H9 (cell line): ENCODE data around the gene MRPS6. TPM values are rescaled to one million over a fixed set of nuclear protein-coding genes. Genes with fewer than 3 reads are reported as not detected.

ENCODE experiments used
- DNase-seq: peaks from one replicate; pipeline ENCODE4 v3.0.0-alpha.2; 2017
- H2AFZ ChIP-seq: one replicate; pipeline ENCODE4 v1.6.1; 2013; ENCODE audit warnings: mild to moderate bottlenecking, low read length, control low read depth, moderate library complexity
- H2AK5ac ChIP-seq: 2 replicates; pipeline ENCODE4 v1.6.1; 2013; ENCODE audit warnings: low read length, control low read depth, mixed read lengths; ENCODE audit not compliant: insufficient read length
- H2BK120ac ChIP-seq: one replicate; pipeline ENCODE4 v1.6.1; 2013; ENCODE audit warnings: low read depth, mild to moderate bottlenecking, low read length, control low read depth, inconsistent platforms; ENCODE audit not compliant: poor library complexity, severe bottlenecking
- H2BK12ac ChIP-seq: 2 replicates; pipeline ENCODE4 v1.6.1; 2013; ENCODE audit warnings: low read length, control low read depth, mixed read lengths, low read depth; ENCODE audit not compliant: insufficient read length
- H2BK15ac ChIP-seq: 2 replicates; pipeline ENCODE4 v1.6.1; 2013; ENCODE audit warnings: low read depth, low read length, control low read depth
- H2BK20ac ChIP-seq: one replicate; pipeline ENCODE4 v1.6.1; 2013; ENCODE audit warnings: low read depth, mild to moderate bottlenecking, low read length, control low read depth, inconsistent platforms; ENCODE audit not compliant: poor library complexity, severe bottlenecking
- H2BK5ac ChIP-seq: 2 replicates; pipeline ENCODE4 v1.6.1; 2013; ENCODE audit warnings: low read length, control low read depth, mixed read lengths; ENCODE audit not compliant: insufficient read length
- H3K14ac ChIP-seq: 2 replicates; pipeline ENCODE4 v1.6.1; 2013; ENCODE audit warnings: low read length, control low read depth; ENCODE audit not compliant: insufficient read depth
- H3K18ac ChIP-seq: 2 replicates; pipeline ENCODE4 v1.6.1; 2013; ENCODE audit warnings: low read depth, mild to moderate bottlenecking, mixed read lengths, low read length, control low read depth; ENCODE audit not compliant: insufficient read length
- H3K23ac ChIP-seq: 2 replicates; pipeline ENCODE4 v1.6.1; 2013; ENCODE audit warnings: low read length, control low read depth, mixed read lengths, low read depth; ENCODE audit not compliant: insufficient read length
- H3K23me2 ChIP-seq: 2 replicates; pipeline ENCODE4 v1.6.1; 2013; ENCODE audit warnings: low read depth, mild to moderate bottlenecking, mixed read lengths, low read length, control low read depth; ENCODE audit not compliant: insufficient read length, poor library complexity, severe bottlenecking
- H3K27ac ChIP-seq: 2 replicates; pipeline ENCODE4 v1.5.1; 2013; ENCODE audit warnings: low read length, control low read depth, mixed read lengths, low read depth; ENCODE audit not compliant: insufficient read length
- H3K27me3 ChIP-seq: 2 replicates; pipeline ENCODE4 v1.6.1; 2013; ENCODE audit warnings: low read length, control low read depth, inconsistent platforms; ENCODE audit not compliant: insufficient read depth
- H3K4ac ChIP-seq: 2 replicates; pipeline ENCODE4 v1.6.1; 2013; ENCODE audit warnings: low read depth, mild to moderate bottlenecking, control low read depth, inconsistent platforms, low read length, moderate library complexity
- H3K4me1 ChIP-seq: 2 replicates; pipeline ENCODE4 v1.6.1; 2013; ENCODE audit warnings: low read length, control low read depth, inconsistent platforms; ENCODE audit not compliant: insufficient read depth
- H3K4me2 ChIP-seq: 2 replicates; pipeline ENCODE4 v1.6.1; 2013; ENCODE audit warnings: low read length, control low read depth, mixed read lengths; ENCODE audit not compliant: insufficient read length, insufficient read depth
- H3K56ac ChIP-seq: 2 replicates; pipeline ENCODE4 v1.6.1; 2013; ENCODE audit warnings: low read depth, mild to moderate bottlenecking, mixed read lengths, low read length, control low read depth; ENCODE audit not compliant: insufficient read length
- H3K79me1 ChIP-seq: 2 replicates; pipeline ENCODE4 v1.6.1; 2013; ENCODE audit warnings: low read depth, mild to moderate bottlenecking, moderate library complexity, low read length, control low read depth, inconsistent platforms; ENCODE audit not compliant: insufficient read depth, poor library complexity, severe bottlenecking
- H3K79me2 ChIP-seq: 2 replicates; pipeline ENCODE4 v1.6.1; 2013; ENCODE audit warnings: low read length, control low read depth, inconsistent platforms; ENCODE audit not compliant: insufficient read depth
- H3K9ac ChIP-seq: 2 replicates; pipeline ENCODE4 v1.6.1; 2013; ENCODE audit warnings: low read length, control low read depth, mixed read lengths; ENCODE audit not compliant: insufficient read length; ENCODE audit errors: extremely low read depth
- H3K9me3 ChIP-seq: one replicate; pipeline ENCODE4 v1.6.1; 2013; ENCODE audit warnings: low read depth, low read length, inconsistent platforms; ENCODE audit not compliant: control insufficient read depth
- H3T11ph ChIP-seq: one replicate; pipeline ENCODE4 v1.6.1; 2013; ENCODE audit warnings: mild to moderate bottlenecking, low read length, control low read depth, inconsistent platforms
- H4K20me1 ChIP-seq: one replicate; pipeline ENCODE4 v1.6.1; 2013; ENCODE audit not compliant: control insufficient read depth, insufficient read length, insufficient read depth
- H4K5ac ChIP-seq: 2 replicates; pipeline ENCODE4 v1.6.1; 2013; ENCODE audit warnings: low read depth, mild to moderate bottlenecking, mixed read lengths, low read length, control low read depth; ENCODE audit not compliant: insufficient read length
- H4K8ac ChIP-seq: replicated peaks from 2 replicates; pipeline ENCODE4 v1.6.1; 2013; ENCODE audit warnings: low read length, control low read depth, mixed read lengths, low read depth; ENCODE audit not compliant: insufficient read length
- H4K91ac ChIP-seq: 2 replicates; pipeline ENCODE4 v1.6.1; 2013; ENCODE audit warnings: low read depth, mild to moderate bottlenecking, moderate library complexity, mixed read lengths, low read length, control low read depth; ENCODE audit not compliant: insufficient read length
- H3K27ac Mint-ChIP-seq, 3 experiments: 2 replicates in 2 of 3; 3 replicates in 1 of 3; pipeline ENCODE4 v1.8.0; 2020 to 2021; ENCODE audit warnings: mixed read lengths in 3 of 3, mild to moderate bottlenecking in 1 of 3, moderate library complexity in 1 of 3
- H3K27me3 Mint-ChIP-seq: 2 replicates; pipeline ENCODE4 v1.8.0; 2021; ENCODE audit warnings: low read depth, mild to moderate bottlenecking, moderate library complexity, mixed read lengths
- H3K36me3 Mint-ChIP-seq, 3 experiments: 2 replicates in 2 of 3; 3 replicates in 1 of 3; pipeline ENCODE4 v1.8.0; 2020 to 2021; ENCODE audit warnings: low read depth in 3 of 3, mixed read lengths in 3 of 3; ENCODE audit not compliant: insufficient read depth in 1 of 3
- H3K4me1 Mint-ChIP-seq, 2 experiments: 2 replicates each; pipeline ENCODE4 v1.8.0; 2020; ENCODE audit warnings: mixed read lengths in 2 of 2
- H3K4me3 Mint-ChIP-seq, 2 experiments: 2 replicates in 1 of 2; 3 replicates in 1 of 2; pipeline ENCODE4 v1.8.0; 2020 to 2021; ENCODE audit warnings: mild to moderate bottlenecking in 2 of 2, mixed read lengths in 2 of 2, moderate library complexity in 1 of 2
- H3K9me3 Mint-ChIP-seq, 2 experiments: 2 replicates in 1 of 2; 3 replicates in 1 of 2; pipeline ENCODE4 v1.8.0; 2020; ENCODE audit warnings: mild to moderate bottlenecking in 2 of 2, mixed read lengths in 2 of 2, moderate library complexity in 1 of 2
- CTCF ChIP-seq: fragments of 200-600 bp; sonication (generic); conservative IDR thresholded peaks from 3 replicates; pipeline ENCODE4 v1.8.0; 2021; ENCODE audit warnings: antibody characterized with exemption, mild to moderate bottlenecking
- WGBS: extraction: QIAGEN DNeasy Blood & Tissue Kit; methylation state at CpG from one replicate; pipeline ENCODE4 v1.1.7; 2013; ENCODE audit warnings: missing lambda C conversion rate, low lambda C conversion rate, mixed read lengths; ENCODE audit not compliant: insufficient read length; ENCODE audit errors: extremely low coverage; 5-methylcytosine and 5-hydroxymethylcytosine counted together
- total RNA-seq: library from RNA; stranded (reverse); gene quantifications from 2 replicates; pipeline ENCODE4 v1.2.1, GENCODE V29; 2021

The MRPS6 gene
- total RNA-seq, 1 experiment from 2014 or later = 83.2 TPM

DNA sequence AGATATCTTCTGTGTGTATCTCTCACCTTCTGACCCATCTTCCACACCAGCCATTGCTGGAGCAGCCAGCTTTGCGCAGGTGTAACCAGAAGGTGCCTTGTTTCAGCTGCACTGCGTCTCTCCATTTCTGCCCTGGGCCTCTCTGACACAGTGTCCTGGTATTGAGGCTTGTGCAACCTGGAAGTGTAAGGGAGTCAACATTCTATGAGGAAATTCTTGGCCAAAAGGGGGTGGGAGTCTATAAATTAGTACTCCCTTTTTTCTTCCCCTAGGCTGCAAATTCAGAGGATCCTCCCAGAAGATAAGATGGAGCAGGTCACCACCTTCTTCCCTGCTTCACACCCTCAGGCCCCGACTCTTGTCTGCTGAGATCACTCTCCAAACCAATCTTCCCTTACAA, 109.1 kb downstream of the MRPS6 start:
- no peak overlapping the region for H3K27ac Mint-ChIP-seq
- H3T11ph ChIP-seq = no peak overlapping the region
- no peak overlapping the region for H3K9ac ChIP-seq
- H3K27me3 ChIP-seq = peaks cover 3% of the 10 kb centered on the region; the same call in 1 of the 2 replicates
- H4K8ac ChIP-seq = no peak overlapping the region
- peaks cover 0 to 4% (median 2%) of the 10 kb centered on the region in 3 experiments; a peak in 3 of 7 replicates for H3K36me3 Mint-ChIP-seq
- H3K14ac ChIP-seq = no peak overlapping the region
- no peak overlapping the region for H3K4me3 Mint-ChIP-seq
- no CpG with 5 or more reads among the region's 3 CpGs for whole genome bisulfite sequencing
- no peaks in the 10 kb centered on the region for H3K79me1 ChIP-seq
- H3K56ac ChIP-seq = no peak overlapping the region
- no peaks in the 10 kb centered on the region for H4K20me1 ChIP-seq
- H3K23ac ChIP-seq = no peak overlapping the region
- H3K18ac ChIP-seq = no peak overlapping the region
- no peak overlapping the region for H2AFZ ChIP-seq
- peaks cover 27% of the 10 kb centered on the region for H3K27me3 Mint-ChIP-seq
- H3K23me2 ChIP-seq = no peaks in the 10 kb centered on the region
- H3K9me3 ChIP-seq = no peaks in the 10 kb centered on the region
- H2BK20ac ChIP-seq = no peak overlapping the region
- DNase-seq = no peak
- no peak overlapping the region for H3K4me2 ChIP-seq
- H3K9me3 Mint-ChIP-seq = no peaks in the 10 kb centered on the region
- H2BK5ac ChIP-seq = no peak overlapping the region
- H4K5ac ChIP-seq = no peak overlapping the region
- no peak overlapping the region for H2BK120ac ChIP-seq
- no peak overlapping the region for H2AK5ac ChIP-seq
- no peak overlapping the region for H4K91ac ChIP-seq
- H3K4me1 Mint-ChIP-seq = peaks cover 39 to 40% of the 10 kb centered on the region in 2 experiments
- H3K4ac ChIP-seq = no peak overlapping the region
- no peak for TF ChIP-seq CTCF
- H2BK12ac ChIP-seq = no peak overlapping the region
- H3K79me2 ChIP-seq = no peaks in the 10 kb centered on the region
- no peak overlapping the region for H2BK15ac ChIP-seq
- peaks cover 11% of the 10 kb centered on the region; the same call in 1 of the 2 replicates for H3K4me1 ChIP-seq
- H3K27ac ChIP-seq = no peak overlapping the region
